GM12878 (cell line): ENCODE measurements around the gene ANXA4. TPM values are rescaled to one million over a fixed set of nuclear protein-coding genes. Genes with fewer than 3 reads are reported as not detected.

Source experiments
- ATAC-seq: fragments of 200-7000 bp; cut with Tn5 transposase; 3 replicates; pipeline ENCODE4 v1.9.1; 2020; ENCODE audit warnings: mild to moderate bottlenecking, moderate library complexity
- BruUV-seq: library from RNA; stranded (reverse); fragments of 400-500 nt; replicated peaks from 2 replicates; lab custom pipeline; 2021; lab: Mats Ljungman, UMichigan
- CTCF ChIA-PET: fragments of 300-600 bp; sonication (Branson Sonifier 250); formaldehyde crosslinking; extraction: SDS; loops from one replicate; lab custom pipeline; 2021; ENCODE audit warnings: inconsistent platforms; lab: Yijun Ruan, JAX
- POLR2A ChIA-PET: fragments of 350-600 bp; formaldehyde crosslinking; extraction: SDS; loops from one replicate; lab custom pipeline; 2021; ENCODE audit warnings: inconsistent platforms; lab: Charles Lee
- RAD21 ChIA-PET: fragments of 300-600 bp; sonication (Branson Sonifier 250); formaldehyde crosslinking; loops from one replicate; lab custom pipeline; 2023; ENCODE audit warnings: antibody characterized with exemption; ENCODE audit not compliant: unreplicated experiment; lab: Charles Lee
- SMC1A ChIA-PET: fragments of 300-600 bp; sonication (Branson Sonifier 250); formaldehyde crosslinking; loops from one replicate; lab custom pipeline; 2023; ENCODE audit not compliant: unreplicated experiment, uncharacterized antibody; lab: Charles Lee
- DNase-seq: peaks from one replicate; pipeline ENCODE4 v3.0.0-alpha.2; 2011; ENCODE audit warnings: low read depth, low spot score
- FAIRE-seq: peaks from 3 replicates; lab custom pipeline; 2011; peaks lifted over from hg19 to GRCh38; lab: Jason Lieb, UNC
- H2AFZ ChIP-seq: 2 replicates; pipeline ENCODE4 v1.6.0; 2011; ENCODE audit warnings: low read depth, low read length, control low read depth; ENCODE audit not compliant: control insufficient read depth
- H3K27ac ChIP-seq: 2 replicates; pipeline ENCODE4 v1.5.1; 2011; ENCODE audit warnings: control low read depth; ENCODE audit not compliant: control insufficient read depth, insufficient read depth
- H3K27me3 ChIP-seq, 2 experiments: replicated peaks in 1 of 2; 2 replicates each; pipeline versions ENCODE4 v1.6.0 to v1.6.1; 2011; ENCODE audit warnings: low read length in 1 of 2; ENCODE audit not compliant: control insufficient read depth in 2 of 2, insufficient read depth in 2 of 2
- H3K36me3 ChIP-seq, 2 experiments: 2 replicates each; pipeline ENCODE4 v1.5.1; 2011; ENCODE audit warnings: low read length in 1 of 2; ENCODE audit not compliant: control insufficient read depth in 2 of 2, insufficient read depth in 2 of 2
- H3K4me1 ChIP-seq: 2 replicates; pipeline ENCODE4 v1.6.1; 2011; ENCODE audit warnings: mild to moderate bottlenecking, low read length, moderate library complexity, mixed read lengths; ENCODE audit not compliant: control insufficient read depth, insufficient read depth
- H3K4me2 ChIP-seq: 2 replicates; pipeline ENCODE4 v1.6.0; 2011; ENCODE audit warnings: control low read depth; ENCODE audit not compliant: control insufficient read depth, insufficient read depth
- H3K4me3 ChIP-seq: fragments of 200-600 bp; sonication (generic); 2 replicates; pipeline ENCODE4 v1.5.1; 2016
- H3K79me2 ChIP-seq: 2 replicates; pipeline ENCODE4 v1.6.0; 2011; ENCODE audit warnings: low read length; ENCODE audit not compliant: control insufficient read depth, insufficient read depth
- H3K9ac ChIP-seq: 2 replicates; pipeline ENCODE4 v1.8.0; 2011; ENCODE audit warnings: low read length, control low read depth, mixed read lengths; ENCODE audit not compliant: control insufficient read depth, insufficient read depth
- H3K9me3 ChIP-seq: replicated peaks from 3 replicates; pipeline ENCODE4 v1.5.1; 2011; ENCODE audit warnings: mild to moderate bottlenecking, low read length; ENCODE audit not compliant: control insufficient read depth, insufficient read depth
- H4K20me1 ChIP-seq: 2 replicates; pipeline ENCODE4 v1.6.0; 2011; ENCODE audit not compliant: control insufficient read depth, insufficient read depth
- CHD1 ChIP-seq: IDR thresholded peaks from 2 replicates; pipeline ENCODE4 v1.6.1; 2012; ENCODE audit warnings: low read depth, low read length, improper control_type of control experiment
- ETV6 ChIP-seq, 2 experiments: fragments of 450-650 bp in 1 of 2; IDR thresholded peaks in 1 of 2; conservative IDR thresholded peaks in 1 of 2; 2 replicates each; pipeline ENCODE4 v1.6.1; 2014; ENCODE audit warnings: antibody characterized with exemption in 1 of 2, borderline replicate concordance in 1 of 2, low read depth in 1 of 2, mild to moderate bottlenecking in 1 of 2, moderate library complexity in 1 of 2
- HDAC6 ChIP-seq: fragments of 200-600 bp; sonication (generic); IDR thresholded peaks from one replicate; pipeline ENCODE4 v1.8.0; 2017; ENCODE audit warnings: antibody characterized with exemption; ENCODE audit not compliant: unreplicated experiment
- JUNB ChIP-seq: IDR thresholded peaks from 2 replicates; pipeline ENCODE4 v1.6.1; 2016; ENCODE audit warnings: antibody characterized with exemption, mild to moderate bottlenecking
- KDM1A ChIP-seq: fragments of 200-600 bp; sonication (generic); IDR thresholded peaks from 2 replicates; pipeline ENCODE4 v1.6.1; 2016; ENCODE audit warnings: borderline replicate concordance
- NR2F1 ChIP-seq: fragments of 450-650 bp; conservative IDR thresholded peaks from 2 replicates; pipeline ENCODE4 v1.6.1; 2017; ENCODE audit warnings: mild to moderate bottlenecking
- NRF1 ChIP-seq: conservative IDR thresholded peaks from 2 replicates; pipeline ENCODE4 v1.6.1; 2011; ENCODE audit warnings: mild to moderate bottlenecking, low read depth, low read length, improper control_type of control experiment
- POLR2AphosphoS5 ChIP-seq: IDR thresholded peaks from 2 replicates; pipeline ENCODE4 v1.6.1; 2011; ENCODE audit warnings: mild to moderate bottlenecking, low read length, inconsistent platforms
- SIX5 ChIP-seq: IDR thresholded peaks from 2 replicates; pipeline ENCODE4 v1.6.1; 2011; ENCODE audit warnings: mild to moderate bottlenecking, low read depth, low read length, moderate library complexity; ENCODE audit not compliant: severe bottlenecking
- STAT1 ChIP-seq: fragments of 450-650 bp; conservative IDR thresholded peaks from 2 replicates; pipeline ENCODE4 v1.6.1; 2014; ENCODE audit warnings: antibody characterized with exemption, mild to moderate bottlenecking
- WGBS: methylation state at CpG from one replicate; pipeline ENCODE4 v1.1.6; 2016; ENCODE audit warnings: low lambda C conversion rate; ENCODE audit not compliant: insufficient replicate concordance, insufficient coverage; ENCODE audit errors: missing lambda C conversion rate; 5-methylcytosine and 5-hydroxymethylcytosine counted together
- in situ Hi-C: fragments of 300-500 bp; cut with MboI; formaldehyde crosslinking; loops from 9 replicates; pipeline ENCODE4 v1.14.3; 2018; ENCODE audit warnings: mixed read lengths
- intact Hi-C: fragments of 100-400 bp; cut with micrococcal nuclease; formaldehyde crosslinking; loops from one replicate; pipeline ENCODE4 v1.14.2; 2022; ENCODE audit not compliant: unreplicated experiment
- polyA plus RNA-seq, 11 experiments: library from polyadenylated mRNA; depleted of rRNA in 4 of 11; unstranded in 6 of 11; stranded (reverse) in 5 of 11; fragments of >200 nt; fragmentation: Nextera tagmentation in 4 of 11; fragmentation: Illumina TruSeq in 1 of 11; extraction: Ambion mirVana in 4 of 11; extraction: Trizol in 1 of 11; gene quantifications; 1 replicate in 1 of 11; 2 replicates in 10 of 11; pipeline versions ENCODE4 v1.2.1 to v1.2.3, GENCODE V29; 2011 to 2016; ENCODE audit warnings: inconsistent platforms in 2 of 11, missing spikeins in 2 of 11, low read depth in 1 of 11
- total RNA-seq, 4 experiments: library from RNA; depleted of rRNA in 3 of 4; stranded (reverse); fragments of >200 nt in 3 of 4; fragmentation: Illumina TruSeq in 1 of 4; extraction: Trizol in 1 of 4; gene quantifications; 2 replicates each; pipeline versions ENCODE4 v1.2.1 to v1.2.3, GENCODE V29; 2013 to 2021
- TF ChIP-seq, protein P1 (sequence below): fragments of 450-650 bp; IDR thresholded peaks from 2 replicates; pipeline ENCODE4 v1.6.1; 2017; ENCODE audit warnings: mild to moderate bottlenecking, low read depth, inconsistent platforms; ENCODE audit not compliant: poor library complexity, severe bottlenecking

Gene ANXA4
- total and polyA plus RNA-seq, 10 of the 15 experiments (the other 5 are each of a cell fraction or from before 2014, with no cell fraction given) = 16.3 to 97.2 (median 71.0) TPM

DNA sequence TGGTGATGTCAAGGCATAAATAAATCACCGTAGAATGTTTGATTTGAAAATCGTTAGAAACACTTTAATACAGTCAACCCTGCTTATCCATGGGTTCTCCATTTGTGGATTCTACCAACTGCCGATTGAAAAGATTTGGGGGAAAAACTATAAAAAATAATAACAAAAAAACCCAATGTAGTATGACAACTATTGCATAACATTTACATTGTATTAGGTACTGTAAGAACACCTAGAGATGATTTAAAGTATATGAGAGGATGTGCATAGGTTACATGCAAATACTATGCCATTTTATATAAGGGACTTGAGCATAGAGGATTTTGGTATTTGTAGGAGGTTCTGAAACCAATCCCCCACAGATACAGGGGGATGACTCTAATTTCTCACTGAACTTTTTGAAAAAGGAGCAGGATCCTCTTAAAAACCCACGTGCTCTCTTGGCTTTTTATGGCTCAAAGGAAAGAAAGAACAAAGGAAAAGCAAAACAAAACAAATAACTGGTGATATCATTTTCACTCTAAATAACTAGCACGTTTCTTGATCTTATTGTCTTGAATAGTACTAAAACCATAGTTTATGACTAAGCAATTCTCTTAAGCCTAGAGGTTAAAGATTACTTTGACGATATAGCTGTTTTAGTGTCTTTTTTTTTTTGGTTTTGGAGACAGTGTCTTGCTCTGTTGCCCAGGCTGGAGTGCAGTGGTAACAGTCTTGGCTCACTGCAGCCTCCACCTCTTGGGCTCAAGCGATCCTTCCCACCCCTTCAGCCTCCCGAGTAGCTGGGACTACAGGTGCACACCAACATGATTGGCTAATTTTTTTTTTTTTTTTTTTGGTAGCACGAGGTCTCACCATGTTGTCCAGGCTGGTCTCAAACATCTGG lies 104.5 kb downstream of the ANXA4 start:
- in situ Hi-C loops = no loop called here
- no peak for TF ChIP-seq CHD1
- TF ChIP-seq STAT1 = no peak
- TF ChIP-seq JUNB = no peak
- no peak for TF ChIP-seq SIX5
- no peak for TF ChIP-seq KDM1A
- no peak for TF ChIP-seq NRF1
- TF ChIP-seq HDAC6 = no peak
- TF ChIP-seq, protein P1, sequence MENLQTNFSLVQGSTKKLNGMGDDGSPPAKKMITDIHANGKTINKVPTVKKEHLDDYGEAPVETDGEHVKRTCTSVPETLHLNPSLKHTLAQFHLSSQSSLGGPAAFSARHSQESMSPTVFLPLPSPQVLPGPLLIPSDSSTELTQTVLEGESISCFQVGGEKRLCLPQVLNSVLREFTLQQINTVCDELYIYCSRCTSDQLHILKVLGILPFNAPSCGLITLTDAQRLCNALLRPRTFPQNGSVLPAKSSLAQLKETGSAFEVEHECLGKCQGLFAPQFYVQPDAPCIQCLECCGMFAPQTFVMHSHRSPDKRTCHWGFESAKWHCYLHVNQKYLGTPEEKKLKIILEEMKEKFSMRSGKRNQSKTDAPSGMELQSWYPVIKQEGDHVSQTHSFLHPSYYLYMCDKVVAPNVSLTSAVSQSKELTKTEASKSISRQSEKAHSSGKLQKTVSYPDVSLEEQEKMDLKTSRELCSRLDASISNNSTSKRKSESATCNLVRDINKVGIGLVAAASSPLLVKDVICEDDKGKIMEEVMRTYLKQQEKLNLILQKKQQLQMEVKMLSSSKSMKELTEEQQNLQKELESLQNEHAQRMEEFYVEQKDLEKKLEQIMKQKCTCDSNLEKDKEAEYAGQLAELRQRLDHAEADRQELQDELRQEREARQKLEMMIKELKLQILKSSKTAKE = no peak
- no peak for TF ChIP-seq POLR2AphosphoS5
- TF ChIP-seq ETV6 (conservative IDR thresholded peaks at IDR 0.05 in 1 of 2, IDR thresholded peaks at IDR 0.05 in 1 of 2; ENCODE audit: borderline replicate concordance in 1 of 2, low read depth in 1 of 2) = no peak
- TF ChIP-seq NR2F1 = no peak
- H3K9me3 ChIP-seq = no peaks in the 10 kb centered on the region
- H3K36me3 ChIP-seq = peaks cover 2 to 23% of the 10 kb centered on the region in 2 experiments
- no peak overlapping the region for H3K4me2 ChIP-seq
- H3K4me1 ChIP-seq = no peaks in the 10 kb centered on the region
- ATAC-seq (no peak), DNase-seq (no peak), FAIRE-seq (no peak)
- 81% methylated on average over 8 of the region's 9 CpGs for WGBS
- H3K27ac ChIP-seq = no peak overlapping the region
- intact Hi-C loops = no loop called here
- H4K20me1 ChIP-seq = no peaks in the 10 kb centered on the region
- no peaks in the 10 kb centered on the region for H3K27me3 ChIP-seq
- POLR2A ChIA-PET = interaction anchor here (0.7 kb wide), 1 partner anchor 78 kb away, joined by 5 read pairs; no protein-coding TSS in a partner anchor
- CTCF ChIA-PET = interaction anchor here (1.4 to 2.1 kb wide), 2 partner anchors 29 to 122 kb away, joined by 5 to 7 read pairs; no protein-coding TSS in a partner anchor
- SMC1A ChIA-PET = interaction anchor here (0.9 to 4.4 kb wide), 4 partner anchors 9 to 122 kb away, joined by 3 to 13 read pairs (median 3); no protein-coding TSS in a partner anchor
- RAD21 ChIA-PET = interaction anchor here (1.3 to 1.7 kb wide), 2 partner anchors 30 to 122 kb away, joined by 5 read pairs; no protein-coding TSS in a partner anchor
- BruUV-seq = no TSS peak
- H3K79me2 ChIP-seq = no peaks in the 10 kb centered on the region
- H3K9ac ChIP-seq = no peak overlapping the region
- H2AFZ ChIP-seq = no peak overlapping the region
- no peak overlapping the region for H3K4me3 ChIP-seq
